NT2/D1 (cell line): Measurements from ENCODE around the gene TREH.
"Not testable (repeated sequence)": the region's sequence is repeated elsewhere in the genome, so short reads cannot be mapped to it uniquely, and the experiment has no call there.

Source experiments
- DNase-seq: peaks from one replicate; pipeline ENCODE4 v3.0.0-alpha.2; 2011; ENCODE audit warnings: low read depth, low spot score
- H3K27me3 ChIP-seq: 2 replicates; pipeline ENCODE4 v1.6.0; 2011; ENCODE audit warnings: mild to moderate bottlenecking; ENCODE audit not compliant: insufficient read length, insufficient read depth
- H3K36me3 ChIP-seq: 2 replicates; pipeline ENCODE4 v1.6.1; 2011; ENCODE audit warnings: mild to moderate bottlenecking, low read length, mixed read lengths; ENCODE audit not compliant: insufficient read depth, insufficient read length
- H3K4me1 ChIP-seq: 2 replicates; pipeline ENCODE4 v1.5.1; 2011; ENCODE audit not compliant: insufficient read depth, insufficient read length
- H3K4me3 ChIP-seq: 2 replicates; pipeline ENCODE4 v1.5.1; 2011; ENCODE audit warnings: low read depth; ENCODE audit not compliant: insufficient read length
- H3K9ac ChIP-seq: 2 replicates; pipeline ENCODE4 v1.6.0; 2011; ENCODE audit warnings: low read depth; ENCODE audit not compliant: insufficient read length
- H3K9me3 ChIP-seq: 2 replicates; pipeline ENCODE4 v1.5.1; 2011; ENCODE audit warnings: mild to moderate bottlenecking, low read length; ENCODE audit not compliant: insufficient read depth
- SUZ12 ChIP-seq: IDR thresholded peaks from 2 replicates; pipeline ENCODE4 v1.6.1; 2011; ENCODE audit not compliant: insufficient read length, insufficient read depth; ENCODE audit errors: extremely low read depth
- YY1 ChIP-seq: IDR thresholded peaks from 2 replicates; pipeline ENCODE4 v1.6.1; 2011; ENCODE audit not compliant: insufficient read length, insufficient read depth
- ZNF274 ChIP-seq: IDR thresholded peaks from 2 replicates; pipeline ENCODE4 v1.6.1; 2011; ENCODE audit warnings: mild to moderate bottlenecking, low read depth, low read length

Gene TREH

GRCh38 chr11:118715837-118716260 lies 36.4 kb upstream of the TREH start:
- Histone ChIP-seq H3K4me1 (no peaks in the 10 kb centered on the region), H3K4me3 (no peak overlapping the region), H3K9ac (peak overlapping the region; percentile 71), H3K9me3 (no peaks in the 10 kb centered on the region), H3K27me3 (no peaks in the 10 kb centered on the region), H3K36me3 (no peaks in the 10 kb centered on the region)
- peak; percentile 86 for DNase-seq
- TF ChIP-seq ZNF274 = no peak
- TF ChIP-seq YY1 = no peak
- no peak for TF ChIP-seq SUZ12

GRCh38 chr11:118715245-118715831 lies 35.9 kb upstream of the TREH start:
- Histone ChIP-seq H3K27me3 (no peaks in the 10 kb centered on the region), H3K9ac (peak overlapping the region; percentile 71), H3K4me1 (no peaks in the 10 kb centered on the region), H3K36me3 (no peaks in the 10 kb centered on the region), H3K4me3 (no peak overlapping the region), H3K9me3 (no peaks in the 10 kb centered on the region)
- DNase-seq = no peak
- TF ChIP-seq YY1 = no peak
- no peak for TF ChIP-seq SUZ12
- TF ChIP-seq ZNF274 = no peak

GRCh38 chr11:118714816-118715215 lies 35.4 kb upstream of the TREH start:
- TF ChIP-seq ZNF274 (no peak), SUZ12 (no peak), YY1 (no peak)
- H3K27me3 ChIP-seq = no peaks in the 10 kb centered on the region
- no peaks in the 10 kb centered on the region for H3K4me1 ChIP-seq
- no peaks in the 10 kb centered on the region for H3K36me3 ChIP-seq
- no peak overlapping the region for H3K4me3 ChIP-seq
- no peaks in the 10 kb centered on the region for H3K9me3 ChIP-seq
- H3K9ac ChIP-seq = peak overlapping the region; percentile 71
- no peak for DNase-seq

GRCh38 chr11:118714416-118714815 lies 35.0 kb upstream of the TREH start:
- H3K4me3 ChIP-seq, H3K27me3 ChIP-seq, H3K4me1 ChIP-seq, DNase-seq, H3K36me3 ChIP-seq, H3K9me3 ChIP-seq, H3K9ac ChIP-seq: not testable (repeated sequence)

- Histone ChIP-seq H3K4me1 (peaks cover 3% of the 10 kb centered on the region), H3K9ac (no peak overlapping the region), H3K27me3 (no peaks in the 10 kb centered on the region), H3K4me3 (no peak overlapping the region), H3K9me3 (no peaks in the 10 kb centered on the region; the same call in 1 of the 2 replicates), H3K36me3 (peaks cover 6% of the 10 kb centered on the region)
- TF ChIP-seq YY1 (no peak), ZNF274 (no peak), SUZ12 (no peak)
- DNase-seq = no peak
These were observed 28.8 kb upstream of the TREH start for GRCh38 chr11:118708296-118708695.

GRCh38 chr11:118706546-118706825 lies 27.0 kb upstream of the TREH start:
- Histone ChIP-seq H3K27me3 (no peaks in the 10 kb centered on the region), H3K9me3 (no peaks in the 10 kb centered on the region; the same call in 1 of the 2 replicates), H3K9ac (no peak overlapping the region), H3K4me3 (no peak overlapping the region), H3K4me1 (peaks cover 3% of the 10 kb centered on the region), H3K36me3 (peaks cover 6% of the 10 kb centered on the region)
- DNase-seq = no peak
- TF ChIP-seq YY1 = no peak
- TF ChIP-seq SUZ12 = no peak
- no peak for TF ChIP-seq ZNF274

- Histone ChIP-seq H3K36me3 (peaks cover 6% of the 10 kb centered on the region), H3K4me1 (peaks cover 3% of the 10 kb centered on the region), H3K27me3 (no peaks in the 10 kb centered on the region), H3K4me3 (no peak overlapping the region), H3K9ac (no peak overlapping the region), H3K9me3 (peaks cover under 1% of the 10 kb centered on the region; the same call in 1 of the 2 replicates)
- TF ChIP-seq YY1 (no peak), SUZ12 (no peak), ZNF274 (no peak)
- DNase-seq = no peak
These were observed 26.5 kb upstream of the TREH start for GRCh38 chr11:118705791-118706545.
